HepG2 (cell line): ENCODE measurements around the gene LBX2. TPM values are rescaled to one million over a fixed set of nuclear protein-coding genes. Genes with fewer than 3 reads are reported as not detected.

Experiments
- BRD4 ChIP-seq: sonication (generic); formaldehyde crosslinking; IDR thresholded peaks from 2 replicates; pipeline ENCODE4 v1.4.0; 2020; ENCODE audit warnings: missing genetic modification reagents
- CREBL2 ChIP-seq: sonication (generic); formaldehyde crosslinking; IDR thresholded peaks from 2 replicates; pipeline ENCODE4 v1.8.1; 2023; ENCODE audit warnings: missing genetic modification reagents, mild to moderate bottlenecking, borderline replicate concordance
- GATAD1 ChIP-seq: IDR thresholded peaks from 2 replicates; pipeline ENCODE4 v1.6.1; 2016; ENCODE audit warnings: missing genetic modification reagents, missing compliant biosample characterization
- HIVEP1 ChIP-seq: sonication (generic); formaldehyde crosslinking; IDR thresholded peaks from 2 replicates; pipeline ENCODE4 v1.4.0; 2020; ENCODE audit warnings: mild to moderate bottlenecking, missing genetic modification reagents
- HOXA5 ChIP-seq: sonication (generic); formaldehyde crosslinking; IDR thresholded peaks from 2 replicates; pipeline ENCODE4 v1.4.0; 2020; ENCODE audit warnings: missing genetic modification reagents
- KLF13 ChIP-seq: sonication (generic); formaldehyde crosslinking; IDR thresholded peaks from 2 replicates; pipeline ENCODE4 v1.4.0; 2020; ENCODE audit warnings: mild to moderate bottlenecking, missing genetic modification reagents
- KMT2A ChIP-seq: sonication (generic); formaldehyde crosslinking; IDR thresholded peaks from 2 replicates; pipeline ENCODE4 v1.4.0; 2020; ENCODE audit warnings: missing genetic modification reagents
- MAZ ChIP-seq, 2 experiments: sonication (generic) in 1 of 2; formaldehyde crosslinking in 1 of 2; IDR thresholded peaks; 2 replicates each; pipeline versions ENCODE4 v1.5.0 to v1.6.1; 2012 to 2020; ENCODE audit warnings: low read depth in 2 of 2, mild to moderate bottlenecking in 2 of 2, borderline replicate concordance in 1 of 2, improper control_type of control experiment in 1 of 2, low read length in 1 of 2, missing genetic modification reagents in 1 of 2, moderate library complexity in 1 of 2
- NFE2L2 ChIP-seq: fragments of 150-350 bp; IDR thresholded peaks from 2 replicates; pipeline ENCODE4 v1.6.1; 2014; ENCODE audit warnings: low read length
- NFYB ChIP-seq: sonication (generic); formaldehyde crosslinking; IDR thresholded peaks from 2 replicates; pipeline ENCODE4 v1.4.0; 2020; ENCODE audit warnings: missing genetic modification reagents
- NKX3-1 ChIP-seq: sonication (generic); formaldehyde crosslinking; IDR thresholded peaks from 2 replicates; pipeline ENCODE4 v1.5.0; 2020; ENCODE audit warnings: missing genetic modification reagents
- PHF21A ChIP-seq: sonication (generic); formaldehyde crosslinking; IDR thresholded peaks from 2 replicates; pipeline ENCODE4 v1.5.0; 2020; ENCODE audit warnings: mild to moderate bottlenecking, missing genetic modification reagents
- PRDM15 ChIP-seq: sonication (generic); formaldehyde crosslinking; IDR thresholded peaks from 2 replicates; pipeline ENCODE4 v1.4.0; 2020; ENCODE audit warnings: missing genetic modification reagents
- RELA ChIP-seq: sonication (generic); formaldehyde crosslinking; IDR thresholded peaks from 2 replicates; pipeline ENCODE4 v1.4.0; 2020; ENCODE audit warnings: missing genetic modification reagents
- RXRB ChIP-seq: IDR thresholded peaks from 2 replicates; pipeline ENCODE4 v1.6.1; 2016; ENCODE audit warnings: borderline replicate concordance, missing genetic modification reagents, missing compliant biosample characterization
- SP1 ChIP-seq, 2 experiments: fragments of 450-650 bp in 1 of 2; sonication (generic) in 1 of 2; formaldehyde crosslinking in 1 of 2; IDR thresholded peaks; 2 replicates each; pipeline versions ENCODE4 v1.4.0 to v1.6.1; 2016 to 2020; ENCODE audit warnings: missing genetic modification reagents in 1 of 2
- SUZ12 ChIP-seq: fragments of 150-350 bp; IDR thresholded peaks from 2 replicates; pipeline ENCODE4 v1.6.1; 2014; ENCODE audit warnings: low read depth, low read length
- ZFYVE20 ChIP-seq: sonication (generic); formaldehyde crosslinking; IDR thresholded peaks from 2 replicates; pipeline ENCODE4 v1.8.0; 2023; ENCODE audit warnings: low read depth, mild to moderate bottlenecking, moderate library complexity, missing genetic modification reagents, borderline replicate concordance
- ZMYM2 ChIP-seq: sonication (generic); formaldehyde crosslinking; IDR thresholded peaks from 2 replicates; pipeline ENCODE4 v1.8.0; 2022; ENCODE audit warnings: mild to moderate bottlenecking, missing genetic modification reagents
- ZNF530 ChIP-seq: sonication (generic); formaldehyde crosslinking; IDR thresholded peaks from 2 replicates; pipeline ENCODE4 v1.5.0; 2020; ENCODE audit warnings: low read depth, mild to moderate bottlenecking, missing genetic modification reagents
- ZNF788 ChIP-seq: sonication (generic); formaldehyde crosslinking; IDR thresholded peaks from 2 replicates; pipeline ENCODE4 v1.5.0; 2020; ENCODE audit warnings: mild to moderate bottlenecking, missing genetic modification reagents, borderline replicate concordance
- ZSCAN31 ChIP-seq: sonication (generic); formaldehyde crosslinking; IDR thresholded peaks from 2 replicates; pipeline ENCODE4 v1.5.0; 2020; ENCODE audit warnings: low read depth, mild to moderate bottlenecking, missing genetic modification reagents
- polyA plus RNA-seq, 8 experiments: library from polyadenylated mRNA; depleted of rRNA in 3 of 8; stranded (reverse) in 7 of 8; unstranded in 1 of 8; fragments of >200 nt; fragmentation: Illumina TruSeq in 4 of 8; extraction: Trizol in 4 of 8; gene quantifications; 2 replicates each; pipeline versions ENCODE4 v1.2.1 to v1.2.3, GENCODE V29; 2011 to 2016; ENCODE audit warnings: low read depth in 4 of 8, missing spikeins in 1 of 8, mixed read lengths in 1 of 8; ENCODE audit not compliant: insufficient read depth in 1 of 8
- total RNA-seq, 5 experiments: library from RNA; depleted of rRNA; stranded (reverse); fragments of >200 nt; fragmentation: Illumina TruSeq; extraction: Trizol; gene quantifications; 2 replicates each; pipeline ENCODE4 v1.2.3, GENCODE V29; 2016; ENCODE audit warnings: low read depth in 1 of 5
- TF ChIP-seq, protein P1 (sequence below): sonication (generic); formaldehyde crosslinking; IDR thresholded peaks from 2 replicates; pipeline ENCODE4 v1.8.1; 2023; ENCODE audit warnings: mild to moderate bottlenecking, missing genetic modification reagents
- TF ChIP-seq, protein P2 (sequence below): sonication (generic); formaldehyde crosslinking; IDR thresholded peaks from 2 replicates; pipeline ENCODE4 v1.4.0; 2020; ENCODE audit warnings: missing genetic modification reagents

Gene LBX2
- total and polyA plus RNA-seq, 2 of the 13 experiments (the other 11 are each of a cell fraction or from before 2014, with no cell fraction given) = 6.4 to 8.1 TPM

DNA sequence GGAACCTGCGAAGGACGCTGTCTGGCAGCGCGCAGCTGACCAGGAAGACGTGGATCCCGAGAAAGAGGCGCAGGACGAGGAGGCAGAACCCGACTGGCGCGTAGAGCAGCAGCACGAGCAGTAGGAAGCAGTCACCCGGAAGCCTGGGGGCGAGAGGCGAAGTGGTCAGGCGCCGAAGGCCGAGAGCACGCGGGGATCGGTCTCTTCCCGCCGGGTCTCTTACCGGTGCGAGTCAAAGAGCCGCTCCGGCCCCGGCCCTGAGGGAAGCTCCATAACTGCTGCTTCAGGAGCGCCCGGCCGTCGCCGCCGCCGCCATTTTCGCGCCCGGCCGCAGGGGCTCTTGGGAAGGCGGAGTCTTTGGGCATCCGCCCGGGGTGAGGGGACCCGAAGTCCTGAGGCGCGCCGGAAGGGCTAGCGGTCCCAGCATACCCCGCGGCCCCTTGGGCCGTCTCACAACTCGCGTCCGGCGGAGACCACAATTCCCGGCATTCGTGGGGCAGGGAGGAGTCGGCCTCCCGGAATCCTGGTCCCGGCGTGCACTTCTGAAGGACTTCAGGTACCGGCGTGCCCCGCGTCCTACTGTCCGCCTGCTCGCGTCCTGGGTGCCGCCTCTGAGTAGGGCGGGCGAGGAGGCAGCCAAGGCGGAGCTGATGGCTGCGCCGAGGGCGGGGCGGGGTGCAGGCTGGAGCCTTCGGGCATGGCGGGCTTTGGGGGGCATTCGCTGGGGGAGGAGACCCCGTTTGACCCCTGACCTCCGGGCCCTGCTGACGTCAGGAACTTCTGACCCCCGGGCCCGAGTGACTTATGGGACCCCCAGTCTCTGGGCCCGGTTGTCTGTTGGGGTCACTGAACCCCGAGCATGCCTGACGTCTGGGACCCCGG is 30.2 kb upstream of the LBX2 start, which contains the start of the genes AUP1 and HTRA2 (continued):
- TF ChIP-seq PRDM15 (CRISPR knock-in tag) (peak; percentile 62), RELA (CRISPR knock-in tag) (peak; percentile 17; the same call in 1 of the 2 replicates), NKX3-1 (CRISPR knock-in tag) (0 out of 2 replicates have a peak, but pooled peaks have one; percentile 31), KMT2A (CRISPR knock-in tag) (peak; percentile 80), RXRB (CRISPR knock-in tag) (peak; percentile 67), SP1 (IDR thresholded peaks at IDR 0.05) (no peak), SP1 (CRISPR knock-in tag; IDR thresholded peaks at IDR 0.05) (peak; percentile 90), PHF21A (CRISPR knock-in tag) (peak; percentile 88), ZSCAN31 (CRISPR knock-in tag) (peak; percentile 87; the same call in 1 of the 2 replicates), ZNF530 (CRISPR knock-in tag) (no peak), HOXA5 (CRISPR knock-in tag) (peak; percentile 84), CREBL2 (CRISPR knock-in tag) (peak; percentile 39; the same call in 1 of the 2 replicates), HIVEP1 (CRISPR knock-in tag) (no peak; the same call in none of the 2 replicates), KLF13 (CRISPR knock-in tag) (no peak), NFE2L2 (no peak), MAZ (IDR thresholded peaks at IDR 0.05; ENCODE audit: borderline replicate concordance, low read depth, low read length) (peak; percentile 89), MAZ (CRISPR knock-in tag; IDR thresholded peaks at IDR 0.05; ENCODE audit: low read depth) (peak; percentile 97), BRD4 (peak; percentile 46; the same call in 1 of the 2 replicates), ZFYVE20 (CRISPR knock-in tag) (no peak), GATAD1 (CRISPR knock-in tag) (peak; percentile 97), ZNF788 (CRISPR knock-in tag) (peak; percentile 90; the same call in 1 of the 2 replicates), ZMYM2 (CRISPR knock-in tag) (0 out of 2 replicates have a peak, but pooled peaks have one; percentile 20), NFYB (CRISPR knock-in tag) (peak; percentile 64), SUZ12 (peak; percentile 88)
- TF ChIP-seq, protein P1, sequence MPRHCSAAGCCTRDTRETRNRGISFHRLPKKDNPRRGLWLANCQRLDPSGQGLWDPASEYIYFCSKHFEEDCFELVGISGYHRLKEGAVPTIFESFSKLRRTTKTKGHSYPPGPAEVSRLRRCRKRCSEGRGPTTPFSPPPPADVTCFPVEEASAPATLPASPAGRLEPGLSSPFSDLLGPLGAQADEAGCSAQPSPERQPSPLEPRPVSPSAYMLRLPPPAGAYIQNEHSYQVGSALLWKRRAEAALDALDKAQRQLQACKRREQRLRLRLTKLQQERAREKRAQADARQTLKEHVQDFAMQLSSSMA = peak; percentile 90
- TF ChIP-seq, protein P2, sequence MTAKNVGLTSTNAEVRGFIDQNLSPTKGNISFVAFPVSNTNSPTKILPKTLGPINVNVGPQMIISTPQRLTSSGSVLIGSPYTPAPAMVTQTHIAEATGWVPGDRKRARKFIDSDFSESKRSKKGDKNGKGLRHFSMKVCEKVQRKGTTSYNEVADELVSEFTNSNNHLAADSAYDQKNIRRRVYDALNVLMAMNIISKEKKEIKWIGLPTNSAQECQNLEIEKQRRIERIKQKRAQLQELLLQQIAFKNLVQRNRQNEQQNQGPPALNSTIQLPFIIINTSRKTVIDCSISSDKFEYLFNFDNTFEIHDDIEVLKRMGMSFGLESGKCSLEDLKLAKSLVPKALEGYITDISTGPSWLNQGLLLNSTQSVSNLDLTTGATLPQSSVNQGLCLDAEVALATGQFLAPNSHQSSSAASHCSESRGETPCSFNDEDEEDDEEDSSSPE (CRISPR knock-in tag) = peak; percentile 74
